Tongue (tissue), 2 donors: Measurements from ENCODE around the gene SLC44A1. TPM values are rescaled to one million over a fixed set of nuclear protein-coding genes. Genes with fewer than 3 reads are reported as not detected.

Source experiments
- DNase-seq: peaks from one replicate; pipeline ENCODE4 v3.0.0-alpha.2; 2015
- total RNA-seq: library from RNA; depleted of rRNA; stranded (reverse); fragments of >200 nt; gene quantifications from one replicate; pipeline ENCODE4 v1.2.3, GENCODE V29; 2014

SLC44A1 gene
- total RNA-seq, result 32.0 TPM

DNA sequence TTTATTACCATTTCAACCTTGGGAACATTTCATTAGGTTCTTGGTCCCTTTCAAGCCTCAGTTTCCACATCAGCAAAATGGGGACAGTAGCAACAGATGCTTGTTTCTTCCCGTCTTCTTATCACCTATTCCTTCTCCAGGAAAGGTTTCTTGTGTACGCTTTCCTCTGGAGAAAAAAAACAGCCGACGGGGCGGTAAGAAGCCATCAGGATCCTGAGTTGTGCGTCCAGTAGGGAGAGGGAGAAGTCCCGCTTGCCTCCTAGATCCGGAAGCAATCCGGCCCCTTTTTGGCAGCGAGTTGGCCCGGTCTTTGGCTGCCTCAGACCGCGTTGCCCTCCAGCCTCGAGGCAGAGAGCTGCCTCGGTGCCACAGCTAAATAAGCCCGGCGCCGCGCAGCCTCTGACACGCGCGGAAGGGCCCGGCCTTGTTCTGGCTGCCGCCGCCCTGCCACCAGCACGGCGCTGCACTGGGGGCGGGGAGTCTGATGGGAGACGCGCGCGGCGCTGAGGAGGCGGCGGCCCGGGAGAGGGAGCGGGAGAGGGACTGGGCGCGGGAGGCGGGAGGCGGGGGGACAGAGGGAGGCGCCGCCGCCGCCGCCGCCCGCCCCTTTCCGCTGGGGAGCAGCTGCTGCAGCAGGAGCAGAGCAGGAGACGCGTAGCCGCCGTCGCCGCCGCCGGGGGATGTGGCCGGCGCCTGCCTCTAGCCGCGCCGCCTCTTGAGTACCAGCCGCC is at the start of gene SLC44A1:
Gene SLC44A1, plus strand, starts transcription at position 649 of the 731 bp plus-strand sequence. CDS start 218 bp downstream, outside the sequence.
- peak; percentile 98 for DNase-seq

DNA sequence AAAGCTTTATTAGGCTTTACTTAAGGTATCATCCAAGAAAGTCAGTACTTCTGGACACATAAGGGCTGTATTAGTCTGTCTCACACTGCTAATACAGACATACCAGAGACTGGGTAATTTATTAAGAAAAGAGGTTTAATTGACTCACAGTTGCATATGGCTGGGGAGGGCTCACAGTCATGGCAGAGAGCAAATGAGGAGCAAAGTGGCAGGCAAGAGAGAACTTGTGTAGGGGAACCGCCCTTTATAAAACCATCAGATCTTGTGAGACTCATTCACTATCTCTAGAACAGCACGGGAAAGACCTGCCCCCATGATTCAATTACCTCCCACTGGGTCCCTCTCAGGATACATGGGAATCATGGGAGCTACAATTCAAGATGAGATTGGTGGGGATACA is 49.2 kb upstream of the SLC44A1 start:
- DNase-seq, result no peak

DNA sequence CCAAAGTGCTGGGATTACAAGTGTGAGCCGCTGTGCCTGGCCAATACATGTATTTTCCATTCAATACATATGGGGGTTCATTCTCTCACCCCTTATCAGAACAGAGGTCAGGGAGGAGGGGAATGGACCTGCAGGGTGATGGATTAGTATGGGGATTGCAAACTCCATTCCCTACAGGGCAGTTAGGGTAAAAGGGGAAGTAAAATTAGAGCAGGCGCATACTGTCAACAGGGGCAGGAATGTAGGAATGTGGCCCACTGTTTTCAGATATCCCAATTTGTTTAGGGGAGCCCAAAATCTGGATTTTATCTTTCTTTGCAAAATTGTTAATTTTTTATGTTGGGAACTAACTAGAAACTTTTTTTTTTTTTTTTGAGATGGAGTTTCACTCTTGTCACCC is 46.4 kb upstream of the SLC44A1 start:
- DNase-seq, result no peak

DNA sequence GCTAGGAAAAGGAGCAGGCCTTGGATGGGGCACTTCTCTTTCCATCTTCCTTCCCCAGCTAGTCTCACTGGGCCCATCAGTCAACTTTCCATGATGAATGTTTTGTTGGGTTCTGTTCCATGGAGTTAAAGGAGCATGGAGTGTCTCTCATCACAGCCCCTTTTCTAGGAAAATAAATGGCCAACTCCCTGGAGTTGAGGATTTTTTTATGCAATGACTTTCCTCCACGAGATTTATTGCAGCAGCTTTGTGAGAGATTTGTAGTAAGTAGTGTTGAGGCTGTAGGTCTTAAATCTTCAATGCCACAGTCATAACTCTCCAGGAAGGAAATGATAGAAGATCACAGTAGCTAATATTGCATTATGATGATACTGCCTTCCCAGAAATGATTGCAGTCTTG is 45.6 kb upstream of the SLC44A1 start:
- DNase-seq, result no peak

DNA sequence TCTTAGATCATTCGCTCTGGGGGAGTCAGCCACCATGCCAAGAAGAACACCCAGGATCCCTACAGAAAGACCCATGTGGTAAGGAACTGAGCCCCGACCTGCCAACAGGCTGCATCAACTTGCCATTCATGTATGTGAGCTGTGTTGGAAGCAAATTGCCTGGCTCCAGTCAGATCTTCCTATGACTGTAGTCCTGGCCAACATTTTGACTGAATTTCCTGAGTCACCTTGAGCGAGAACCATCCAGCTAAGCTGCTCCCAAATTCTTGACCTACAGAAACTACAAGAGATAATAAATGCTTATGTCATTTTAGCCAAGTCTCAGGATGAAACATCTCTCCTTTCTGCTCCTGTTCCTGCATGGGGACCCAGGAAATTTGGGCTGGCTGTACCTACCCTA is 40.0 kb upstream of the SLC44A1 start:
- no peak for DNase-seq

DNA sequence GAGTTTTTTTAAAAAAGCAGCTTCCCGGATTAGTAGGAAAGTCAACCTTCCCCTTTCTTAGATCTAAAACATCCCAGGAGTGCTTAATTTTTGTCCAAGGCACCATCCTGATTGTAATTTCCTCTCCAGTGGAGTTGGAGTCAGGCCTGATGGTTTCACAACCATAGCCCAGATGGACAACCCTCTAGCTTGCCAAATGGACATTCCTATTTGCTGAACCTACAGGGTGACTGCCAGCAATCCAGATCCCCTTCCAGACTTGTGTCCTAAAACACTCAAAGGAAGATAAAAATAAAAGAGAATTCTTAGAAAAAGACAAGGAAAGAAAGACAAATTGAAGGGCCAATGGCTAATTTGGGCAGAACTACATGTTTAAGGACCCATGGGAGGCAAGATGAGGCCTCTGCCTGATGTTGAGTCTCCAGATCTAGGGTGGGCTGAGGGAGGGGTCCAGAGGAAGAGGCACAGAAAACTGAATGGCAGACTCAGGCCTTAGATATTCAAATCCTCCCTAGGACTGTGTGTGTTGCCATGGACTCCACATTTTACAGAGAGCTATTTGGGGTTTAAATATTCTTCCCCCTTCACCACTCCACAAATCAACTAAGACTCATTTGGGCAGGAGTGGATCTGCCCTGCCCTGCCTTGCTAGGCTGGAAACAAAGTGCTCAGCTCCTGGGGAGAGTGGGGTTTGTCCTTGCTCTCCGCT is 38.5 kb upstream of the SLC44A1 start:
- peak; percentile 79 for DNase-seq

DNA sequence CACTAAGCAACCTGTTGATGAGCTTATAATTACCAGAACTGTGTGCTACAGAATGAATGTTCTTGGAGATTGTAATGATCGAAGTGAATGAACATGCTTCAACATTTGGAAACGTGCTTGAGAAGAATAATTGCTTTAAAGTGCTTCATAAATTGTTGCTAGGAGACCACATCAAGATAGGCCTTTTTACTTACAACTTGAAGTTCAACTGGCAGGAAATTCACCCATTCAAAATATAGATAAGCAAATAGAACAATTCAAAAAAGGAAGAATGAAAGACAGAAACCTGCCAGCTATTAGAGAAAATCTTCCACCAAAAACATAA is 38.0 kb upstream of the SLC44A1 start:
- DNase-seq, result peak; percentile 20

DNA sequence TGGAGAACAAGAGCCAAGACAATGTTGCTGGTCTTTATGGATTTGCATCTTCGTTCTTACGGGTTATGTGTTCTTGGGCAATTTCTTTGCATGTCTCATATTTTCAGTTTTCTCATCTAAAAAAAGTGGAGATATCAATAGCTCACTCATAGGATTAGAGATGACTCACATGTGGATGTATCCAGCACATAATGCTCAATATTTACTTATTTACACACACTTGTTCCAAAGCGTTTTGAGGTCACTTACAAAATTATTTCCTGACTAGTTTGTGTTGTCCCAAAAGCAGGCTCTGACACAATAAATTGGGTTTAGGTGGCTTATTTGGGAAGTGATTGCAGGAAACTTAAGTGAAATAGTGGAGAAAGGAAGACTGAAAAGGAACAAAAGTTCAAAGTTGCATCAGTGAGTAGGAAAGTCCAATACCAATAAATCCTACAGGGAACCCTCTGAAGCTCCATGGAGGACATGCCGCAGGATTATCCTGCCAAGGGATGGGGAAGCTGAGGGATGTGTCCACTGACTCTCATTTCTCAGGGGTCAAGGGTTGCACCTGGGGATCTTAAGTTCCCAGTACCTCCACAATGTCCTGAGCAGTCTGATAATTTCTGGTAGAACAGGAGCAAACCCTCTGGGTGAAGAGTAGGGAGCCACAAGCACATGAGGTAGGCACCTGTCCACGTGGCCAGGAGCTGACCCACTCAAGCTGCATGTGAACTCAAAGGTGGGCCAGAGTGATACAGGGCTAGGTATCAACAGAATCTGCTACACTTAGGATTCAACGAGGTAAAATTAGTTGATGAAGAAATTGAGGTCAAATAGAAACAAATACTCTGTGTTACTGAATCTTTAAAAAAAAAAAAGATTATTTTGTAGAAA is 37.4 kb upstream of the SLC44A1 start:
- DNase-seq, result no peak

DNA sequence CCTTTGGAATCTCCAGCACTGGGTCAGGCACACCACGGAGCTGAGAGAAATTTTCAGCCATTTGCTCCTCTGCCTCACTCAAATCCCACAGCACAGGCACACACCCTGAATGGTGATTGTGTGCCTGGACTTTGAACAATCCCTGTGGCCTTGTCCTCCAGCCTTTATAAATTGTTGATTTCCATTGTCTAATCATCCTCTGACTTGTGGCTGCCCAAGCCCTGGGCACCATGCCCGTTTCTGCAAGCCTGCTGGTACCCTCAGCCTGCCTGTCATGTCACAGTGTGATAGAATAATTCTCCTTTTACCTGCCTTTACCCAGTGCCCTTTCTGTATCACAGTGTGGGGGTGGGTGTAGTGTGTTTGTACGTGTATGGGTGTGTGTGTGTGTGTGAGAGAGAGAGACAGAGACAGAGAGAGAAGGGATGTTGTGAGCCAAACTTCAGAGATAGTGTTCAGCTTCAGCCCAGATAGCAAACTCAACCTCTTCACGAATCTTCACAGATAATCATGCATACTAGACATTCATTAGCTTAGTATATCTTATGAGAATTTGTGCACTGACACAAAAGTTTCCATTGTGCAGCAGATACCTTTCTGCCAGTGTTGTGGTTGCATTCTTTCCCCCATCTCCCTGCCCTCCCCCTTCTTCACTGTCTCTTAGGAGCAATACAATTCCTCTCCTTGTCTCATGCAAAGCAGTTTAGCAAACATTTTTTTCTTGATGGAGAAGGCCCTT is 27.8 kb upstream of the SLC44A1 start:
- DNase-seq, result no peak

DNA sequence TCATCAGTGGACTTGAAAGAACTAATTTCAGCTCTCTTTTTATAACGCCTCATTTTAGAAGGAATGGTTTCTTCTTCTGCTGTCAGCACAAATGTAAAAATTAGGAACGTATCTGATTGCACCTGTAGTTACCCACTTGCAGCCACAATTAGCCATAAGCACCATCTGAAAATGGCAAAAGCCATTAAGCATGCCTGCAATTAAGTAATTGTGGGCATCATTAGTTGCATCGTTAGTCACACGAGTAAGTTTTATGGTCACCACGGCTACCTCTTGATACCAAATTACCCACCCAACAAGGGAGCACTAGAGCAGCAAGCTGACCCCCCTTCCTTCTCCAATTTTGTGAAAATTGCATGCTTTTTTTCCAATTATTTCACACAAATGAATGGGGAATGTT is 25.8 kb upstream of the SLC44A1 start:
- no peak for DNase-seq

DNA sequence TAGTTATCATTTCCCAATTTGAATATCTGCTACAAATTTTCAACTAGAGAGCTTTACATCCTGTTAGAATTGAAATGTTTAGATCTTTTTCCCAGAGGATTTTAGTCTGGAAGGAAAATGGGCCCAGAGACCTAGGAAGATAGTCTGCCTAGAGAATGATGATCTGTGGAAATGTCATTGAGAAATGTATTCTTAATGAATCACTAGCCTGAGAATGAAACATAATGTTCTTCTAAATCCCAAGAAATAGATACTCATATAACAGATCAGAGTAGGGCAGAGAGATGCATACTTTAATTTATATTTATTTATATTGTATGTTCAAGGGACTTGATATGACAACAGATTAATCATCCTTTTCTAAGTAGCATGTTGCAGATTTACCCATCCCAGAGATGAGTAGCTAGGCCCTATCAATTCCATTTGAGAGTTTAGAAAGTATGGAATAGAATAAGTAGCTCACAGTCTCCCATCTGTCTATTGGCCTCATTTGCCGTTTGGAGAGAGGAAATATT is 25.1 kb upstream of the SLC44A1 start:
- no peak for DNase-seq

DNA sequence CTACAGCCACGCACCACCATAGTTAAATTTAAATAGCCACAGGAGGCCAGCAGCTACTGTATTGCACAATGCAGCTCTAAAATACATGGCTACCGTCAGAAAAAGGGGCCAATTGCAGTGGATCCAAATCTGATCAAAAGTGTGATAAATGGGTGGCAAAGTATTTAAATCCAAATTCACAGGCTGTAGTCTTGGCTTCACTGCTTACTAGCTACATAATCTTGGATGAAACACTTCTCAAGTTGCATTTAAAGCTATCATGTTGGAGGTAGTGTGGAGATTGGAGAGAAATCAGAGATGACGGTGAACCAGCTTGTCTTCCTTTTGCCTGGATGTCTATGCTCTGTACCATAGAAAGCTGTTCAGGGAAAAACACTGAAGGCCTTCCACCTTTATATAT is 24.0 kb upstream of the SLC44A1 start:
- no peak for DNase-seq

DNA sequence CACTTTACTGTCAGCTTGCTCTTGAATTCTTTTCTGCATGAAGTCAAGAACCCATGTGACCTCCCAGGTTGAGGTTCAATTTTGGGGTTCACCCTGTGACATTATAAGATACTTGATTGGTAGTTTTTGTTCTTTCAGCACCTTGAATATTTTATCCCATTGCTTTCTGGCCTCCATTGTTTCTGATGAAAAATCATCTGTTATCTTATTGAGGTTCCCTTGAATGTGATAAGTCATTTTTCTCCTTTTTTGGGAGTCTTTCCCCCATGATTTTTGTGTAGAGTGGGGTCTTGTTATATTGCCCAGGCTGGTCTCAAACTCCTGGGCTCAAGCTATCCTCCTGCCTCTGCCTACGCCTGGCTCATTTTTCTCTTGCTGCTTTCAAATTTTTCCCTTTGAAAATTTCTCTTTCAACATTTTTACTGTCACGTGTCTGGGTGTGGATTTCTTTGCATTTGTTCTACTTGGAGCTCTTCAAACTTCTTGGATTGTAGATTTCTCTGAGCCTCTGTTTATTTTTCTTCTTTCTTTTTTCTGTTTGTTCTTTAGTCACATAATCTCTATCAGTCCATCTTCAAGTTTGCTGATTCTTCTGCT is 20.8 kb upstream of the SLC44A1 start:
- no peak for DNase-seq

DNA sequence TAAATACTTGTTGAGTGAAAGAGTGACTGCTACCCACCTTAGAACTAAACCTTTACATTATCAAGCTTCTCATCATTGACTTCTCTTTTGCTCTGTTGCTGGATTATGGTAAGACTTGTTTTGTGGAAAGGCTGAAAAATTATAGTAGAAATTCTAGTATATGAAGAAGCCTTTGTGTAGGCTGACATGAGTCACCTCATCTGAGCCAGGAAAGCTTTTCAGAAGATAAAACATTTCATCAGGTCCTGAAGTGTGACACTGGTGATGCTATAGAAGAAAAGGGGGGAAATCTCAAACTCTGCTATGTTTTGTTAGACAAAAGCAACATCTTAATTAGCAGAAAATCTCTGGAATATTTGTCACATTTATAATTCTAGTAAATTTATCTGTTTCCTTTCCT is 18.4 kb upstream of the SLC44A1 start:
- DNase-seq, result no peak

DNA sequence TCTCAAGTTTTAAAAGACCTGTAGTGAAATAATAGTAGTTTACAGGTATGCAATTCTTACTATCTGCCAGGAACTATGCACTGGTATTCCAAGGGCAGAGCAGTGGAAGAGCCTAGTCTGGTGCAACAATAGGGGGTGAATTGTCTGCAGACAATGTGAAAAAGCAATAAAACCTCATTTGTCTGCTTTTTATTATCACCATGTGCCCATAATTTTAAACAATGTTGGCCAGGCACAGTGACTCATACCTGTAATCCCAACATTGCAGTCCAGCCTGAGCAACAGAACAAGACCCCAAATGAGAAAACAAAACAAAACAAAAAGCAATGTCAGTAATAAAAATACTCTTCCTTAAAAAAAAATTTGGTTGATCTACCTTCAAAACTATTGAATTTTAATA is 12.2 kb upstream of the SLC44A1 start:
- DNase-seq, result no peak

DNA sequence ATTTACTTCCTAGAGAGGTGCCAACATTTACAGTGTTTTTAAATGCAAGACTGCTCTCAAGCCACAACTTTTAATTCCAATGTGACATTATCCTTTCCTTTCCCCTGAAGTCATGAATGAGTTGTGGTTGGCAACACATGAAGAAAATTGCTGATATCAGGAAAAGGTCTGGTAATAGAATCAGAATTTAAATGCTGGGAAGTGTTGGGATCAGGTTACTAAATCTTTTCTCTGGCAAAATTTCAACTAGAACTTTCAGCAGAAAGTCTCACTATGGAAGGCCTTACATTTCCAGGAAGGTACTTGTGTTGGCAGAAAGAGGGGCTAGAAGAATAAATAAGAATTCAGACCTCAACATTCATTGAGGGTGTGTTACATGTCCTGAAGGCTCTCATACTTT is 10.6 kb upstream of the SLC44A1 start:
- peak; percentile 15 for DNase-seq

DNA sequence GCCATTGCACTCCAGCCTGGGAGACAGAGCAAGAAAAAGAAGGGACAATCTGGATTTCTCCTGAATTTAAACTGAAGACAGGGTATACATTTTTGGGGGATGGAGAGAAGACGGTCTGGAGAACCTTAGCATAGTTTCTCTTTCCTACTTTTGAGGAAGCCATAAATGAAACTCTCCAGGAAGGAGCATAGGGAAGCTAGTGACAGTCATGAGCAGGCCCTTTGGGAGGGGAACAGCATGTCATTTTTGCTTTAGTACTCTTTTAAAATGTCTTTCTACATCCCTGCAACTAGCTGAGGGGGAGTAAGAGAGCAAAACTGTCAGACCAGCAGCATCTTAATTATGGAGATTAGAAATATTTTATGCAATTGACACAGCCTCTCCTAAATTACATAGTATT is 8.2 kb upstream of the SLC44A1 start:
- no peak for DNase-seq

DNA sequence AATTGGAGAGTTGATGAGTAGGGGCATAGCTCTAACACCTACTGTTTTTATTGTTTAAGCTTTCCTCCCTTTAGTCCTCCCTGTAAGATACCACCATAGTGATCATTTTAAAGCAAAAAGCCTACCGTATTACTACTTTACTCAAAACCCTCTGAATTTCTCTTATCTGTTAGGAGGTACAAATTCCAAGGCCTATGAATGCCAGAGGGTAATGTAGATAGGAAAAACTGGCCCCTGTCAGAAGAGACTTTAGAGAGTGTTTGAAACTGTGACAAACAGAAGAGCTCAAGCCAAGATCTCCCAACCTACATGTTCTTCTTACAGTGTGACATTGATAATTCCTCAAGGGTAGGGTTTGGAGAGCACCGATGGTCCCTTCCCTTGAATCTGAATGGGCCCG is 7.2 kb upstream of the SLC44A1 start:
- no peak for DNase-seq

DNA sequence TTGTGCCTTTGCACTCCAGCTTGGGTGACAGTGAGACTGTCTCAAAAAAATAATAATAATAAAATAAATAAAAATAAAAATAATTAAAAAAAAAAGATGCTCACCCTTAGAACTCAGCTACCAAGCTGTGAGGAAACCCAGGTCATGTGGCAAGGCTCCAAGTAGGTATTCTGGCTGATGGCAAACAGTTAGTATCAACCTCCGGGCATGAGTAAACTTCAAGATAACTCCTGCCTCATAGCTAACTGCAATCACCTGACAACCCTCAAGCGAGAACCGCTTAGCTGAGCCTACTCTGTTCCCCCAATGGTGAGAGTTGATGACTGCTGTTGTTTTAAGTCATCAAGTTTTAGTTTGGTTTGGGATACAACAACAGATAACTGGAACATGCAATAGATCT is 6.1 kb upstream of the SLC44A1 start:
- DNase-seq, result no peak

DNA sequence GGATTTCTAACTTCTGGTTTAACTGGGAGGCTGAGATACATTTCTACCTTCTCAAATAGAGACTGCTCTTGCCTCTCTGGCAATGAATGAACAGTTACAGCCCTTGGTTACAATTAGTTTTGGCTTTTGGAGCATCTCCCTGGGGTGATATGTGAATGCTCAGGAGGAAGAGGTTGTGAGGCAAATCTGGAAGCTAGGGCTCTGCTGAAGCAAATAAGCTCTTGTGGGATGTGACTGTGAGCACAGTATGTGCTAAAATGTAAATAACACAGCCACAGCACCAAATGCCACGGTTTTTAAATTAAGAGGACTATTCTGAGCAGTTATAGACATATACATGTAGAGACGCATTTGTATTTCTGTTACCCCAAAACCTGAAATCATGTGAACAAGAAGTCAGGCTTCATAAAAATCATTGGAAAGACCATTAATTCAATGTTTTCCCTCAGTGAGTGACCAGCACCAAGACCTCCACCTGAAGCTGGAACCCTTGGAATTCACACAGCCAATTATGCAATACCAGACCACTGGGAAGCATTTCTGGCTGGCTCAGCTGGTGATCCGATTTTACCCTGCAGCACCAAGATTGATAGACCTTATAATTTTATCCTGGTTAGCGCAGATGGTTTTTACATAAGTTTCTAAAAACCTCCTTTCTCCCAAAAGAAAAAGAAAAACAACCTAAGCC is 3.0 kb upstream of the SLC44A1 start:
- no peak for DNase-seq

DNA sequence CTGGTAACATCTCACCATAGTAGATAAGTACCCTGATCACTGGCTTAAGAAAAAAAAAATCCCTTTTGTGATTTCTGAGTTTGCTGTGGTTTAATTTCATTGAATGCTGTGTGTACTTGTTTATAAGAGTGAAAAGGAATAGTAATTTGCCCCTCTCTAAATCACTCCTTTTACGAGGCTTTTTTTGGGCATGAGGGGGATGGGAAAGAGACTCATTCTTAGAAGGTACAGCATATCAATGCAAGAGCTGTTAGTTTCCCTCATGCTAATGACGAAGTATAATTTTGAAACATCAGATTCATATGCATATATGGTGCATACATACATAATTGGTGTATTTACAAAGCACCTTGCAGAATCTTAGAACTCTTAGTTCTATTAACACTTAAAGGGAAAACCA is 2.4 kb upstream of the SLC44A1 start:
- no peak for DNase-seq
